RWPE2 (cell line): ENCODE results near the gene LRRN2.

ENCODE experiments used
- ATAC-seq: fragments of 200-7000 bp; cut with Tn5 transposase; 3 replicates; pipeline ENCODE4 v1.9.1; 2021; ENCODE audit warnings: low read depth
- DNase-seq: peaks from one replicate; pipeline ENCODE4 v3.0.0-alpha.2; 2020; ENCODE audit warnings: low spot score
- H3K27ac ChIP-seq: fragments of 450-650 bp; 2 replicates; pipeline ENCODE4 v1.5.1; 2017; ENCODE audit warnings: mild to moderate bottlenecking; ENCODE audit not compliant: poor library complexity, severe bottlenecking
- H3K27me3 ChIP-seq: fragments of 250-450 bp; sonication (Bioruptor Pico); 2 replicates; pipeline ENCODE4 v1.5.1; 2021; ENCODE audit warnings: mild to moderate bottlenecking, moderate library complexity; ENCODE audit not compliant: insufficient read depth, poor library complexity, severe bottlenecking
- H3K36me3 ChIP-seq: fragments of 250-450 bp; sonication (Bioruptor Pico); 2 replicates; pipeline ENCODE4 v1.5.1; 2020; ENCODE audit warnings: low read depth, mild to moderate bottlenecking, moderate library complexity
- H3K4me1 ChIP-seq: fragments of 250-450 bp; sonication (Bioruptor Pico); 2 replicates; pipeline ENCODE4 v1.5.1; 2021; ENCODE audit warnings: mild to moderate bottlenecking, moderate library complexity; ENCODE audit not compliant: insufficient read depth, poor library complexity, severe bottlenecking
- H3K4me3 ChIP-seq: fragments of 250-450 bp; sonication (Bioruptor Pico); 2 replicates; pipeline ENCODE4 v1.5.1; 2021; ENCODE audit warnings: mild to moderate bottlenecking, moderate library complexity; ENCODE audit not compliant: severe bottlenecking
- H3K9me3 ChIP-seq: fragments of 250-450 bp; sonication (Bioruptor Pico); 2 replicates; pipeline ENCODE4 v1.5.1; 2021; ENCODE audit warnings: mild to moderate bottlenecking, moderate library complexity; ENCODE audit not compliant: severe bottlenecking
- TF ChIP-seq, protein P1 (sequence below): fragments of 450-650 bp; IDR thresholded peaks from one replicate; pipeline ENCODE4 v1.5.1; 2017; ENCODE audit warnings: mild to moderate bottlenecking, moderate library complexity; ENCODE audit not compliant: poor library complexity, severe bottlenecking

The LRRN2 gene

DNA sequence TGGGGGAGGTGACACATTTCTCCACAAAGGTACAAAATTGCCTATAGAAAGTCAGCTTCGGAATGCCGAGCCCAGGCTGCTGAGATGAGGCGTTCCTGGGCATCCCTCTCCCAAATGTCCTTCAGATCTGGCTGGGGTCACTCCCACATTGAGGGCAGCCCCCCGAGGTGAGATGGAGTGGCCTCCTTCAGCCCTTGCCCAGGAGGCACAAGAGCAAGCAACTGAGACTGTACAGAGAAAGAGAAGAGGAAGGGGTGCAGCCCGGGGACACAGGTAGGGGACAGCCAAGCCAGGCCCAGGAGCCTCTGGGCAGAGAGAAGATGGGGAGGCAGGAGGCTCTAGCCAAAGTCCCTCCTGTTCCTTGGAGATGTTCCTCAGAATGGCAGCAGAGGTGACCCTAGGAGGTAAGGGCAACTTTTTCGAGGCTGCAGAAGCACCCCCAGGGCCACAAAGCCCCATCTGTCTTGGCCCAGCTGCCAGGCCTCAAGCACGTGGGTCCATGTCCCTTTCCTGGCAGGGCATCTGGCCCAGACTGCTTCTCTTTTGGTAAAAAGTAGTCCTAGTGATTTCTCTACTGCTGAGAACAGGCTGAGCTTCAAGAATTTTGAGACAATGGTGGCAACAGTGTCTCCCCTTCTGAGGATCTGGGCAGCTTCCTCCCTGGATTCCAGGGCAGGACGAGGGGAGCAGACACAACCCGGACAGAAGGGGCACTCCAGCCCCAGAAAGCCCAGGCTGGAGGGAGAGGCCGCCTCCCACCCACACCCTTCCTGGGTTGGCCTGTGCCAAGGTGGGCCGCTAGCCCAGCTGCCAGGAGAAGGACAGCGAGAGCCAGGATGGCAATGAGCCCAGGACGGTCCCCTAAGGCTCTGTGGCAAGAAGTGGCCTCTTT lies 68.0 kb downstream of the LRRN2 start:
- DNase-seq = no peak
- TF ChIP-seq, protein P1, sequence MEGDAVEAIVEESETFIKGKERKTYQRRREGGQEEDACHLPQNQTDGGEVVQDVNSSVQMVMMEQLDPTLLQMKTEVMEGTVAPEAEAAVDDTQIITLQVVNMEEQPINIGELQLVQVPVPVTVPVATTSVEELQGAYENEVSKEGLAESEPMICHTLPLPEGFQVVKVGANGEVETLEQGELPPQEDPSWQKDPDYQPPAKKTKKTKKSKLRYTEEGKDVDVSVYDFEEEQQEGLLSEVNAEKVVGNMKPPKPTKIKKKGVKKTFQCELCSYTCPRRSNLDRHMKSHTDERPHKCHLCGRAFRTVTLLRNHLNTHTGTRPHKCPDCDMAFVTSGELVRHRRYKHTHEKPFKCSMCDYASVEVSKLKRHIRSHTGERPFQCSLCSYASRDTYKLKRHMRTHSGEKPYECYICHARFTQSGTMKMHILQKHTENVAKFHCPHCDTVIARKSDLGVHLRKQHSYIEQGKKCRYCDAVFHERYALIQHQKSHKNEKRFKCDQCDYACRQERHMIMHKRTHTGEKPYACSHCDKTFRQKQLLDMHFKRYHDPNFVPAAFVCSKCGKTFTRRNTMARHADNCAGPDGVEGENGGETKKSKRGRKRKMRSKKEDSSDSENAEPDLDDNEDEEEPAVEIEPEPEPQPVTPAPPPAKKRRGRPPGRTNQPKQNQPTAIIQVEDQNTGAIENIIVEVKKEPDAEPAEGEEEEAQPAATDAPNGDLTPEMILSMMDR = no peak
- no peak overlapping the region for H3K4me3 ChIP-seq
- no peaks in the 10 kb centered on the region for H3K9me3 ChIP-seq
- H3K27ac ChIP-seq = no peak overlapping the region
- H3K36me3 ChIP-seq = no peaks in the 10 kb centered on the region
- no peaks in the 10 kb centered on the region for H3K27me3 ChIP-seq
- no peak for ATAC-seq
- H3K4me1 ChIP-seq = no peaks in the 10 kb centered on the region

DNA sequence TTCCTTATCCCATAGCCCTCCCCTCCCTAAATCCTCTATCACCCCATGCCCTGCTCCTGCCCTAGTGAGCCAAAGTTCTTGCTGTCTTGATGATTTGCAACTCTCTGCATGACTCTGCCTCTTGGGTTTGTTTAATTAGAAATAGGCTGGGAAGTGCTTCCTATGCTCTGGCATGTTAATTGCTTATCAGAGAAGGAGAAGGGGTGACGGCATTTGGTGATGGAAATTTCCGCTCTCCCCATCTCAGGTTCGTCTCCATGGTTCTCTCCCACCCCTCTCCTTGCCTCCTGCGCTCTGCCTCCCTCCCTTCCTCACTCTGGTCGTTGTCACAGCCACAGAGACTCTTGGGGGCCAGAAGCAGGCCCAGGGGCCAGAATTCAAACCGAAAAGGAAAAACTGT lies 68.9 kb downstream of the LRRN2 start:
- ATAC-seq (no peak), DNase-seq (no peak)
- Histone ChIP-seq H3K9me3 (no peaks in the 10 kb centered on the region), H3K36me3 (no peaks in the 10 kb centered on the region), H3K4me1 (no peaks in the 10 kb centered on the region), H3K27me3 (no peaks in the 10 kb centered on the region), H3K27ac (no peak overlapping the region), H3K4me3 (no peak overlapping the region)
- TF ChIP-seq, protein P1 = no peak

DNA sequence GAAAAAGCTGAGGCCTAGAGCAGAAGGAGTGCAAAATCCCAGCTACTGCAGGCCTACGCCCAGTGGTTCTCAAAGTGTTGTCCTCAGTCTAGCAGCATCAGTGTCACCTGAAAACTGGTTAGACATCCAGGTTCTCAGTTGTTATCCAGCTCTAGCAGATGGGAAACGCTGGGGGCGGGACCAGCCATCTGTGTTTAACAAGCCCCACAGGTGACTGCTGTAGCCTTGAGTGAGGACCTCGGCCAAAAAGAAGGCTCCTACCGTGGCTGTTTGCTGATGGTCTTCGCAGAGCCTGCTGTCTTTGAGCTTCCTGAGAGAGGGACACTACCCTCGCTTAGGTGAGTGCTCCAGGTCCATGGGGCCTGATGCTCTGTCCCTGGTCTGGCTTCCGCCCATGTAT lies 69.7 kb downstream of the LRRN2 start:
- H3K9me3 ChIP-seq = no peaks in the 10 kb centered on the region
- TF ChIP-seq, protein P1 = no peak
- ATAC-seq (no peak), DNase-seq (no peak)
- H3K4me1 ChIP-seq = no peaks in the 10 kb centered on the region
- H3K4me3 ChIP-seq = no peak overlapping the region
- H3K27me3 ChIP-seq = no peaks in the 10 kb centered on the region
- H3K27ac ChIP-seq = no peak overlapping the region
- H3K36me3 ChIP-seq = no peaks in the 10 kb centered on the region

DNA sequence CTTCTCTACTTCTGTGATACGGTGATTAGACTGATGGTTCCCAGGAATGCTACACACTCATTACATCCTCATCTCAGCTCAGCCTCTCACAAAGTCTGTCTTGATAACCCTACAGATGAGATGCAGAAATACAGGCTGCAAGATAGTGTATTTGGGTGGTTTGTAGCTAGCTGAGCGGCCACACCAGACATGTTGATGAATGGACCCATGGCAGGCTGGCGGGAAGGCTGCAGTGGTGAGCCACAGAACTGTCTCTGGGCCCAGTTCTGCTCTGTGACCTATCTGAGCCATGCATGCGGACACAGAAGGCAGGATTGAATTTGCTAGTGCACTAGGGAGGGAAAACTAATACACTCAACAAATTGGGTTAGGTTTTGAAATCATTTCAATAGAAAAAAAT lies 71.9 kb downstream of the LRRN2 start:
- no peak for ATAC-seq
- H3K4me1 ChIP-seq = no peaks in the 10 kb centered on the region

More for the DNA sequence above, 71.9 kb downstream of the LRRN2 start:
- H3K9me3 ChIP-seq = no peaks in the 10 kb centered on the region
- H3K27ac ChIP-seq = no peak overlapping the region
- DNase-seq = no peak
- no peaks in the 10 kb centered on the region for H3K27me3 ChIP-seq
- H3K4me3 ChIP-seq = no peak overlapping the region
- H3K36me3 ChIP-seq = no peaks in the 10 kb centered on the region
- TF ChIP-seq, protein P1 = no peak
